SK-N-SH (cell line): ENCODE data around the gene ZKSCAN5. TPM values are rescaled to one million over a fixed set of nuclear protein-coding genes. Genes with fewer than 3 reads are reported as not detected.

Experiments
- CTCF ChIA-PET: fragments of 300-600, 350-600 bp; formaldehyde crosslinking; extraction: SDS; loops from one replicate; lab custom pipeline; 2021; lab: Yijun Ruan, JAX
- POLR2A ChIA-PET: fragments of 350-600 bp; sonication (Branson Sonifier 250); formaldehyde crosslinking; extraction: SDS; loops from one replicate; lab custom pipeline; 2020; ENCODE audit warnings: antibody characterized with exemption, inconsistent platforms; lab: Yijun Ruan, JAX
- DNase-seq: peaks from one replicate; pipeline ENCODE4 v3.0.0; 2012
- H2AFZ ChIP-seq: fragments of 200-600 bp; sonication (generic); 2 replicates; pipeline ENCODE4 v1.8.1; 2016; ENCODE audit warnings: antibody characterized with exemption, mild to moderate bottlenecking, low read depth
- H3F3A ChIP-seq: fragments of 200-600 bp; sonication (generic); replicated peaks from 2 replicates; pipeline ENCODE3; 2016; ENCODE audit warnings: antibody characterized with exemption, mild to moderate bottlenecking; ENCODE audit not compliant: insufficient read depth
- H3K27ac ChIP-seq, 2 experiments: fragments of 200-500 bp in 1 of 2; fragments of 200-600 bp in 1 of 2; sonication (Bioruptor generic) in 1 of 2; sonication (generic), shearing (Covaris generic) in 1 of 2; 2 replicates each; pipeline versions ENCODE4 v1.5.1 to v1.6.1; 2014 to 2016; ENCODE audit warnings: low read depth in 2 of 2, inconsistent platforms in 1 of 2, low read length in 1 of 2, mild to moderate bottlenecking in 1 of 2, mixed read lengths in 1 of 2
- H3K27me3 ChIP-seq: fragments of 200-600 bp; sonication (generic), shearing (Covaris generic); 2 replicates; pipeline ENCODE4 v1.6.1; 2016; ENCODE audit warnings: mixed run types; ENCODE audit not compliant: insufficient read depth
- H3K36me3 ChIP-seq, 2 experiments: fragments of 200-500 bp in 1 of 2; fragments of 200-600 bp in 1 of 2; sonication (Bioruptor generic) in 1 of 2; sonication (generic) in 1 of 2; replicated peaks in 1 of 2; 2 replicates each; pipeline versions ENCODE3 to v1.5.1; 2014 to 2016; ENCODE audit warnings: low read length in 1 of 2, mild to moderate bottlenecking in 1 of 2; ENCODE audit not compliant: insufficient read depth in 2 of 2, control insufficient read depth in 1 of 2
- H3K4me1 ChIP-seq, 2 experiments: fragments of 200-500 bp in 1 of 2; fragments of 200-600 bp in 1 of 2; sonication (Bioruptor generic) in 1 of 2; sonication (generic), shearing (Covaris generic) in 1 of 2; 2 replicates each; pipeline versions ENCODE4 v1.5.1 to v1.6.1; 2014 to 2016; ENCODE audit warnings: low read depth in 1 of 2, low read length in 1 of 2, mixed run types in 1 of 2; ENCODE audit not compliant: insufficient read depth in 2 of 2, control insufficient read depth in 1 of 2
- H3K4me2 ChIP-seq: fragments of 200-600 bp; sonication (generic), shearing (Covaris generic); 2 replicates; pipeline ENCODE4 v1.6.1; 2017; ENCODE audit warnings: mixed run types
- H3K4me3 ChIP-seq, 2 experiments: fragments of 200-500 bp in 1 of 2; fragments of 200-600 bp in 1 of 2; sonication (Bioruptor generic) in 1 of 2; sonication (generic), shearing (Covaris generic) in 1 of 2; 2 replicates each; pipeline versions ENCODE4 v1.5.1 to v1.8.1; 2014 to 2016; ENCODE audit warnings: low read depth in 2 of 2, inconsistent platforms in 1 of 2, low read length in 1 of 2, mild to moderate bottlenecking in 1 of 2, mixed read lengths in 1 of 2, moderate library complexity in 1 of 2
- H3K79me2 ChIP-seq: fragments of 200-600 bp; sonication (generic); 2 replicates; pipeline ENCODE4 v1.8.1; 2017; ENCODE audit warnings: mild to moderate bottlenecking; ENCODE audit not compliant: insufficient read depth
- H3K9ac ChIP-seq: fragments of 200-600 bp; sonication (generic); 2 replicates; pipeline ENCODE4 v1.6.1; 2017; ENCODE audit warnings: mixed run types
- H3K9me2 ChIP-seq: fragments of 200-600 bp; sonication (generic); 2 replicates; pipeline ENCODE4 v1.6.1; 2017; ENCODE audit warnings: mixed run types
- H3K9me3 ChIP-seq: fragments of 200-600 bp; sonication (generic); 2 replicates; pipeline ENCODE4 v1.6.1; 2017; ENCODE audit warnings: mixed run types, mild to moderate bottlenecking, moderate library complexity
- H4K20me1 ChIP-seq: fragments of 200-600 bp; sonication (generic); 2 replicates; pipeline ENCODE4 v1.6.1; 2017; ENCODE audit warnings: mild to moderate bottlenecking, mixed run types; ENCODE audit not compliant: insufficient read depth
- CHD2 ChIP-seq: fragments of 150-350 bp; IDR thresholded peaks from 2 replicates; pipeline ENCODE4 v1.6.1; 2018; ENCODE audit warnings: low read length; ENCODE audit not compliant: partially characterized antibody
- ELF1 ChIP-seq: IDR thresholded peaks from 2 replicates; pipeline ENCODE4 v1.4.0; 2012
- EP300 ChIP-seq, 2 experiments: IDR thresholded peaks; 2 replicates each; pipeline versions ENCODE4 v1.4.0 to v1.6.1; 2012; ENCODE audit warnings: borderline replicate concordance in 1 of 2, low read depth in 1 of 2, low read length in 1 of 2
- FOXJ3 ChIP-seq: sonication (generic); formaldehyde crosslinking; IDR thresholded peaks from 2 replicates; pipeline ENCODE4 v1.5.1; 2020; ENCODE audit warnings: mild to moderate bottlenecking, missing genetic modification reagents
- GABPA ChIP-seq: IDR thresholded peaks from 2 replicates; pipeline ENCODE4 v1.4.0; 2012; ENCODE audit warnings: low read depth, mild to moderate bottlenecking
- GATA2 ChIP-seq: sonication (generic); formaldehyde crosslinking; IDR thresholded peaks from 2 replicates; pipeline ENCODE4 v1.5.0; 2020; ENCODE audit warnings: mild to moderate bottlenecking, missing genetic modification reagents
- JUND ChIP-seq: IDR thresholded peaks from 2 replicates; pipeline ENCODE4 v1.4.0; 2012
- MXI1 ChIP-seq: IDR thresholded peaks from 2 replicates; pipeline ENCODE4 v1.6.1; 2012; ENCODE audit warnings: mild to moderate bottlenecking, low read depth, low read length, improper control_type of control experiment
- NFIC ChIP-seq: IDR thresholded peaks from 2 replicates; pipeline ENCODE4 v1.4.0; 2012; ENCODE audit warnings: borderline replicate concordance
- NRF1 ChIP-seq: IDR thresholded peaks from 2 replicates; pipeline ENCODE4 v1.6.1; 2012; ENCODE audit warnings: low read depth, mild to moderate bottlenecking, low read length
- RAD21 ChIP-seq: IDR thresholded peaks from 2 replicates; pipeline ENCODE4 v1.6.1; 2012; ENCODE audit warnings: mild to moderate bottlenecking, low read length
- RFX5 ChIP-seq: IDR thresholded peaks from 2 replicates; pipeline ENCODE4 v1.6.1; 2012; ENCODE audit warnings: mild to moderate bottlenecking, improper control_type of control experiment, low read length
- RXRA ChIP-seq: IDR thresholded peaks from 2 replicates; pipeline ENCODE4 v1.4.0; 2012; ENCODE audit warnings: low read depth, mild to moderate bottlenecking, borderline replicate concordance
- SMC3 ChIP-seq: IDR thresholded peaks from 2 replicates; pipeline ENCODE4 v1.6.1; 2012; ENCODE audit warnings: low read depth, low read length, improper control_type of control experiment
- TAF1 ChIP-seq: IDR thresholded peaks from 2 replicates; pipeline ENCODE4 v1.6.1; 2012; ENCODE audit warnings: low read depth, mild to moderate bottlenecking, low read length, moderate library complexity, borderline replicate concordance
- TCF12 ChIP-seq: IDR thresholded peaks from 2 replicates; pipeline ENCODE4 v1.4.0; 2012
- WGBS: methylation state at CpG from one replicate; pipeline ENCODE4 v1.1.6; 2017; ENCODE audit warnings: low lambda C conversion rate; 5-methylcytosine and 5-hydroxymethylcytosine counted together
- polyA plus RNA-seq, 3 experiments: library from polyadenylated mRNA; depleted of rRNA; stranded (reverse); fragments of >200 nt; gene quantifications; 2 replicates each; pipeline ENCODE4 v1.2.3, GENCODE V29; 2012
- TF ChIP-seq, protein P1 (sequence below): IDR thresholded peaks from 2 replicates; pipeline ENCODE4 v1.4.0; 2012; ENCODE audit warnings: low read depth
- TF ChIP-seq, protein P2 (sequence below): fragments of 200-600 bp; sonication (generic); IDR thresholded peaks from 2 replicates; pipeline ENCODE4 v1.6.1; 2017; ENCODE audit warnings: antibody characterized with exemption, mild to moderate bottlenecking, moderate library complexity
- TF ChIP-seq, protein P3 (sequence below): IDR thresholded peaks from 2 replicates; pipeline ENCODE4; 2012
- TF ChIP-seq, protein P4 (sequence below): IDR thresholded peaks from 2 replicates; pipeline ENCODE4 v1.4.0; 2012; ENCODE audit warnings: low read depth, borderline replicate concordance

ZKSCAN5 gene
- polyA plus RNA-seq, 1 of the 3 experiments (the other 2 are of a cell fraction) = 7.5 TPM

DNA sequence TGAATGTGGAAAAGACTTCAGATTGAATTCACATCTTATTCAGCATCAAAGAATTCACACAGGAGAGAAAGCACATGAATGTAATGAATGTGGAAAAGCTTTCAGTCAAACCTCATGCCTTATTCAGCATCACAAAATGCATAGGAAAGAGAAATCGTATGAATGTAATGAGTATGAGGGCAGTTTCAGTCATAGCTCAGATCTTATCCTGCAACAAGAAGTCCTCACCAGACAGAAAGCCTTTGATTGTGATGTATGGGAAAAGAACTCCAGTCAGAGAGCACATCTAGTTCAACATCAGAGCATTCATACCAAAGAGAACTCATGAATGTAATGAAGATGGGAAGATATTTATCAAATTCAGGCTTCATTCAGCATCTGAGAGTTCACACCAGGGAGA lies 68.8 kb downstream of the ZKSCAN5 start:
- no peak overlapping the region for H3K27ac ChIP-seq
- no peak overlapping the region for H3K9ac ChIP-seq
- peaks cover 34% of the 10 kb centered on the region for H3K79me2 ChIP-seq
- H2AFZ ChIP-seq = no peak overlapping the region
- peaks cover 39% of the 10 kb centered on the region for H3F3A ChIP-seq
- no peaks in the 10 kb centered on the region for H3K9me2 ChIP-seq
- H3K4me1 ChIP-seq = no peaks in the 10 kb centered on the region
- H3K9me3 ChIP-seq = no peaks in the 10 kb centered on the region
- POLR2A ChIA-PET = interaction anchor here (1.1 kb wide), 1 partner anchor 15 kb away, joined by 4 read pairs; the partner anchor contains the start of gene ZNF655
- WGBS = 96% methylated on average over 1 of the region's 1 CpG
- H4K20me1 ChIP-seq = peaks cover 20% of the 10 kb centered on the region; the same call in 1 of the 2 replicates
- CTCF ChIA-PET = interaction anchor here (0.5 to 3.6 kb wide), 3 partner anchors 15 to 171 kb away, joined by 3 to 13 read pairs (median 5); partner anchors contain the start of genes ZNF655 and ZSCAN25
- DNase-seq = no peak
- no peaks in the 10 kb centered on the region for H3K27me3 ChIP-seq
- TF ChIP-seq RAD21 (no peak), CHD2 (no peak), GABPA (no peak), EP300 (IDR thresholded peaks at IDR 0.05; ENCODE audit: borderline replicate concordance in 1 of 2, low read depth in 1 of 2, low read length in 1 of 2) (no peak), NFIC (no peak), NRF1 (no peak), ELF1 (no peak), MXI1 (no peak), TCF12 (no peak), RFX5 (no peak), TAF1 (no peak), GATA2 (CRISPR knock-in tag) (no peak), JUND (no peak), RXRA (no peak), FOXJ3 (CRISPR knock-in tag) (no peak), SMC3 (no peak)
- TF ChIP-seq, protein P1, sequence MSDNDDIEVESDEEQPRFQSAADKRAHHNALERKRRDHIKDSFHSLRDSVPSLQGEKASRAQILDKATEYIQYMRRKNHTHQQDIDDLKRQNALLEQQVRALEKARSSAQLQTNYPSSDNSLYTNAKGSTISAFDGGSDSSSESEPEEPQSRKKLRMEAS = no peak
- TF ChIP-seq, protein P2, sequence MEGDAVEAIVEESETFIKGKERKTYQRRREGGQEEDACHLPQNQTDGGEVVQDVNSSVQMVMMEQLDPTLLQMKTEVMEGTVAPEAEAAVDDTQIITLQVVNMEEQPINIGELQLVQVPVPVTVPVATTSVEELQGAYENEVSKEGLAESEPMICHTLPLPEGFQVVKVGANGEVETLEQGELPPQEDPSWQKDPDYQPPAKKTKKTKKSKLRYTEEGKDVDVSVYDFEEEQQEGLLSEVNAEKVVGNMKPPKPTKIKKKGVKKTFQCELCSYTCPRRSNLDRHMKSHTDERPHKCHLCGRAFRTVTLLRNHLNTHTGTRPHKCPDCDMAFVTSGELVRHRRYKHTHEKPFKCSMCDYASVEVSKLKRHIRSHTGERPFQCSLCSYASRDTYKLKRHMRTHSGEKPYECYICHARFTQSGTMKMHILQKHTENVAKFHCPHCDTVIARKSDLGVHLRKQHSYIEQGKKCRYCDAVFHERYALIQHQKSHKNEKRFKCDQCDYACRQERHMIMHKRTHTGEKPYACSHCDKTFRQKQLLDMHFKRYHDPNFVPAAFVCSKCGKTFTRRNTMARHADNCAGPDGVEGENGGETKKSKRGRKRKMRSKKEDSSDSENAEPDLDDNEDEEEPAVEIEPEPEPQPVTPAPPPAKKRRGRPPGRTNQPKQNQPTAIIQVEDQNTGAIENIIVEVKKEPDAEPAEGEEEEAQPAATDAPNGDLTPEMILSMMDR = no peak
- TF ChIP-seq, protein P3, sequence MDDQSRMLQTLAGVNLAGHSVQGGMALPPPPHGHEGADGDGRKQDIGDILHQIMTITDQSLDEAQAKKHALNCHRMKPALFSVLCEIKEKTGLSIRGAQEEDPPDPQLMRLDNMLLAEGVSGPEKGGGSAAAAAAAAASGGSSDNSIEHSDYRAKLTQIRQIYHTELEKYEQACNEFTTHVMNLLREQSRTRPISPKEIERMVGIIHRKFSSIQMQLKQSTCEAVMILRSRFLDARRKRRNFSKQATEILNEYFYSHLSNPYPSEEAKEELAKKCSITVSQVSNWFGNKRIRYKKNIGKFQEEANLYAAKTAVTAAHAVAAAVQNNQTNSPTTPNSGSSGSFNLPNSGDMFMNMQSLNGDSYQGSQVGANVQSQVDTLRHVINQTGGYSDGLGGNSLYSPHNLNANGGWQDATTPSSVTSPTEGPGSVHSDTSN = no peak
- TF ChIP-seq, protein P4, sequence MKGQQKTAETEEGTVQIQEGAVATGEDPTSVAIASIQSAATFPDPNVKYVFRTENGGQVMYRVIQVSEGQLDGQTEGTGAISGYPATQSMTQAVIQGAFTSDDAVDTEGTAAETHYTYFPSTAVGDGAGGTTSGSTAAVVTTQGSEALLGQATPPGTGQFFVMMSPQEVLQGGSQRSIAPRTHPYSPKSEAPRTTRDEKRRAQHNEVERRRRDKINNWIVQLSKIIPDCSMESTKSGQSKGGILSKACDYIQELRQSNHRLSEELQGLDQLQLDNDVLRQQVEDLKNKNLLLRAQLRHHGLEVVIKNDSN = no peak
- H3K4me3 ChIP-seq = no peak overlapping the region
- no peak overlapping the region for H3K4me2 ChIP-seq
- H3K36me3 ChIP-seq = peaks cover 57 to 66% of the 10 kb centered on the region in 2 experiments
